Astrocyte of the spinal cord (primary cell): ENCODE data around the gene OXER1.

Experiments used
- DNase-seq: peaks from one replicate; pipeline ENCODE4 v3.0.0; 2011; ENCODE audit warnings: low read depth, low spot score
- H3K4me3 ChIP-seq: 2 replicates; pipeline ENCODE4 v1.5.1; 2011; ENCODE audit warnings: low read depth, mild to moderate bottlenecking, low read length, moderate library complexity
- CTCF ChIP-seq: IDR thresholded peaks from 2 replicates; pipeline ENCODE4 v1.5.1; 2012; ENCODE audit warnings: low read depth, mild to moderate bottlenecking, low read length, inconsistent platforms
- in situ Hi-C: cut with HindIII; loops from 2 replicates; pipeline ENCODE4 v1.10.0; 2017; ENCODE audit warnings: low sequenced_read_pairs

Gene OXER1

GRCh38 chr2:42757981-42758740, 5.8 kb downstream of the OXER1 start:
- H3K4me3 ChIP-seq: no peak overlapping the region
- in situ Hi-C loops: no loop called here
- DNase-seq: no peak
- no peak for TF ChIP-seq CTCF

GRCh38 chr2:42756966-42757513, 6.9 kb downstream of the OXER1 start:
- no peak for DNase-seq
- H3K4me3 ChIP-seq: no peak overlapping the region
- no peak for TF ChIP-seq CTCF
- in situ Hi-C loops: no loop called here

- no peak for TF ChIP-seq CTCF
- no peak for DNase-seq
- in situ Hi-C loops: no loop called here
- H3K4me3 ChIP-seq: no peak overlapping the region
Observed at GRCh38 chr2:42756150-42756775, 7.7 kb downstream of the OXER1 start.

GRCh38 chr2:42755191-42755880, 8.6 kb downstream of the OXER1 start:
- DNase-seq: no peak
- no peak for TF ChIP-seq CTCF
- no peak overlapping the region for H3K4me3 ChIP-seq
- in situ Hi-C loops: no loop called here

GRCh38 chr2:42754776-42755140, 9.2 kb downstream of the OXER1 start:
- no peak for DNase-seq
- no peak for TF ChIP-seq CTCF
- no peak overlapping the region for H3K4me3 ChIP-seq
- in situ Hi-C loops: no loop called here

- TF ChIP-seq CTCF: no peak
- H3K4me3 ChIP-seq: no peak overlapping the region
- DNase-seq: no peak
- in situ Hi-C loops: no loop called here
Observed at GRCh38 chr2:42754021-42754775, 9.7 kb downstream of the OXER1 start.
